ENCODE results near the gene IER5. TPM values are rescaled to one million over a fixed set of nuclear protein-coding genes. Genes with fewer than 3 reads are reported as not detected.
A peak's percentile ranks its signal among the peaks of the same experiment; 100 is the strongest.

The IER5 gene
- total and polyA plus RNA-seq, 9 of the 15 experiments (the other 6 are each of a cell fraction or from before 2014, with no cell fraction given): 2.4 to 32.1 (median 12.0) TPM

DNA sequence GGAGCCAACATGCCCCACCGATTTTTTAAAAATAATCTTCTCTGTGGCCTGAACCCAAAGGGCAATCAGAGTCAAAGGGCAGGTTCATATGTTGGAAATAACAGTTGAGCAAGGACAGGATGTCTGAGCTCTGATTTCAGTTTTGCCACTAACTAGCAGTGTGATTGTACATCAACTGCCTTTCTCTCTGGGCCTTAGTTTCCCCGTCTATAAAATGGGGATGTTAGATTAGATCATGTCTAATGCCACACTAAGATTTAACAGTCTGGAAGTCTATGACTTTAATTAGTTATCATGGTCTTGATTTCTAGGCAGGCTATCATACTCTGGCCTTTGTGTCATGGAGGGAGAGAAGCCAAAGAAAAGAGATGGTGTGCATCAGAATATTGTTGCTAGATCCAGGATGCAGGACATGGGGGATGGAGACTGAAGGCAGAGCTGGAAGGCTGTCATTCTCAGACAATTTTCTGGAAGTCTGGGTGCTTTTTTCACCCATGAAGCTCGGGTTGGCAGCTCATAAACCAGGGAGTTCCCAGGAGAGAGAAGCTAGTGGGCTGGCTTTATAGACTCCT, 28.4 kb downstream of the IER5 start:
- in situ Hi-C loops (cut with MboI): no loop called here
- ATAC-seq (no peak), DNase-seq (ENCODE audit: extremely low read depth in 1 of 4, low spot score in 3 of 4) (no peak), FAIRE-seq (no peak)
- Histone ChIP-seq H3K27me3 (ENCODE audit: control insufficient read depth in 2 of 2, insufficient read depth in 2 of 2, low read length in 2 of 2) (no peaks in the 10 kb centered on the region), H3K4me1 (replicated peaks in 1 of 2; ENCODE audit: control insufficient read depth in 2 of 2, insufficient read depth in 2 of 2, low read length in 2 of 2) (peaks cover 19 to 25% of the 10 kb centered on the region in 2 experiments), H3K79me2 (ENCODE audit: control insufficient read depth, insufficient read depth, low read length) (no peaks in the 10 kb centered on the region), H3K9ac (ENCODE audit: insufficient read depth in 1 of 2, low read depth in 2 of 2, low read length in 2 of 2) (no peak overlapping the region), H3K4me2 (ENCODE audit: insufficient read depth, low read length) (no peak overlapping the region), H3K9me3 (replicated peaks; ENCODE audit: control insufficient read depth, insufficient read depth, low read depth, low read length) (no peaks in the 10 kb centered on the region; the same call in 1 of the 2 replicates), H2AFZ (ENCODE audit: low read depth, low read length) (no peak overlapping the region), H4K20me1 (replicated peaks; ENCODE audit: control insufficient read depth, insufficient read depth, low read length) (no peaks in the 10 kb centered on the region; the same call in 1 of the 2 replicates), H3K27ac (ENCODE audit: extremely low read depth, low read depth, low read length) (no peak overlapping the region), H3K4me3 (no peak overlapping the region), H3K36me3 (ENCODE audit: control insufficient read depth, insufficient read depth, low read length) (no peaks in the 10 kb centered on the region), H3K9me1 (ENCODE audit: control insufficient read depth, insufficient read depth, low read length) (peaks cover 4% of the 10 kb centered on the region)
- intact Hi-C loops (cut with micrococcal nuclease): no loop called here
- no TSS peak for BruUV-seq (replicated peaks)
- WGBS (ENCODE audit: insufficient coverage, low coverage, missing lambda C conversion rate): 8% methylated on average over 3 of the region's 3 CpGs
- ChIA-PET CTCF (ENCODE audit: low intra/inter-chr PET ratio) (no interaction called here), POLR2A (interaction anchor here (0.6 to 7.7 kb wide), 11 partner anchors 10 to 193 kb away, joined by 3 to 57 read pairs (median 5); partner anchors contain the start of gene IER5)
- TF ChIP-seq KDM1A (IDR thresholded peaks at IDR 0.05) (peak; percentile 28 to 31; a peak in 1 of 4 replicates), RBM25 (IDR thresholded peaks at IDR 0.05; ENCODE audit: low read depth, low read length, severe bottlenecking) (peak; percentile 69), MCM2 (IDR thresholded peaks at IDR 0.05; ENCODE audit: low read depth) (no peak), BCOR (IDR thresholded peaks at IDR 0.05) (0 out of 2 replicates have a peak, but pooled peaks have one; percentile 14)
